ENCODE data around the gene PNPLA7.
"Not testable (repeated sequence)": the region's sequence is repeated elsewhere in the genome, so short reads cannot be mapped to it uniquely, and the experiment has no call there.

The PNPLA7 gene

DNA sequence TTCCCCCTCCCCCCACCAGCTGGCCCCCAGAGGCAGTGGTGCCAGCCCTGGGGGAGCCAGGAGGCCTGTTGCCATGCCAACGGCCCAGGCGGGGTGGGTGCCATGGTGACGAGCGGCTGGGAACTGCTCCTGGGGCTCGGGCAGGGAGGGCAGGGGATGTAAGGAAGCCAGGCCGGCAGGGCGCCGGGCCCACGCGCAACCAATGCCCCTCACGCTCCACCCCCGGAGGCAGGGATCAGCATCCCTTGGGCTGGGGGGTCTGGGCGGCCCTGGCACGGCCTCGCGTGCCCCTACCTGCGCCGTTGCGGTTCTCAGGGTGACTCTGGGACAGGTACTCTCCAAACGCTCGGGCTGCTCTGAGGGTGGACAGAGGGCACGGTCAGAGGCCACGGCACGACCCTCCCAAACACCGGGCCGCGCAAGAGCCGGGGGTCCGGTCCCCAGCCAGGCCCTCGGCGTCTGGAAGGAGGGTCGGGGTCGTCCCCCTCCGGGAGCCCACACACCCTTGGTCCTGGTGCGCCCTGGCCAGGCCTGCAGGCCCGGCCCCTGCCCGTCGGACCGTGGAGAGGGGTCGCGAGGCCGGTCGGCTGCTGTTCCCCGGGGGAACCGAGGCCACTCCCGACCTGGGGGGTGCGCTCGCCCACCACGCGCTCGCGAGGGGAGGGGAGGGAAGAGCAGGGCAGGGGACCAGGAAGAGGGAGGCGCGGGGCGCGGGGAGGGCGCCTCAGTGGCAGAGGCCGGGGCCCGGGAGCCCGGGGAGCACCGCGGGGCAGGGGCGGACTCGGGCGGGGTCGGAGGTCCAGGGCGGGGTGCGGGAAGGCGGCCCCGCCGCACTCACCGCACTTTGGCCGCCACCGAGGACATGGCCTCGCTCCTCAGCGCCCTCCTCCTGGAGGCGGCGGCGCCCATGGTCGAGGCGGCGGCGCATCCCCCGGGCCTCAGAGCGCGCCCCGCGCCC lies 91.7 kb downstream of the PNPLA7 start:
- DNase-seq = peak in 1 of 2 experiments; percentile 52

DNA sequence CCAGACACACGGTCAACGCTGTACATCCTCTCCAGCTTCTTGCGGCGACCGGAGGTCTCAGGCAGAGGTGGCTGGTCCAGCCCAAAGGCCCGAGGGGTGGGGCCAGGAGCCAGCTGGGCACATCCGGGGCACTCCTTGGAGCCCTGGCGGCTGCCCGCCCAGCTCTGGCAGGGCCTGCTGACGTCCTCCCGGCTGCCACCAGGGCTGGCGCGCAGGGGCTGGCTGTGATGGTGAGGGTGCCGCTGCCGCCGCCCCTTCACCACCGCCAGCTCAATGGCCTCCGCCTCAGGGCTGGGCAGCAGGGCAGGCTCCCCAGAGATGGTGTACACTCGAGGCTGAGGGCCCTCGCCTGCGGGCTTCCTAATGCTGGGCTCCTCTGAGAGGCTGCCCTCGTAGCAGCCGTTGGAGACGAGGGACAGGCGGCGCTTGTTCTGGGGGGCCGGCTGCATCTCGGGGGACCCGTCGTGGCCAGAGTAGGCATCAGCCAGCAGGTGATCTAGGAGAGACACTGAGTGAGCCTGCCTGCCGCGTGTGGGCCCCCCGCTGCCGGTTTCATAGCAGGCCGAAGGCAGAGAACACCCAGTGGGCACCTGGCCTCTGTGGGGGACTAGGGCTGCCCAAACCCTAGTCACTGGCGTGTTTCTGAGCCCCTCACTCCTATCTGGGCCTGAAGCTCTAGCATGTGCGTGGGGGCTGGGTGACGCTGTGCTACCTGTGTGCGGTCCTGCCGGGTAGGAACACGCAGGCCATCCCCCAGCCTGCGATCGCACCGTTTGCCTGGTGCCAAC lies 92.6 kb downstream of the PNPLA7 start:
- DNase-seq = no peak

DNA sequence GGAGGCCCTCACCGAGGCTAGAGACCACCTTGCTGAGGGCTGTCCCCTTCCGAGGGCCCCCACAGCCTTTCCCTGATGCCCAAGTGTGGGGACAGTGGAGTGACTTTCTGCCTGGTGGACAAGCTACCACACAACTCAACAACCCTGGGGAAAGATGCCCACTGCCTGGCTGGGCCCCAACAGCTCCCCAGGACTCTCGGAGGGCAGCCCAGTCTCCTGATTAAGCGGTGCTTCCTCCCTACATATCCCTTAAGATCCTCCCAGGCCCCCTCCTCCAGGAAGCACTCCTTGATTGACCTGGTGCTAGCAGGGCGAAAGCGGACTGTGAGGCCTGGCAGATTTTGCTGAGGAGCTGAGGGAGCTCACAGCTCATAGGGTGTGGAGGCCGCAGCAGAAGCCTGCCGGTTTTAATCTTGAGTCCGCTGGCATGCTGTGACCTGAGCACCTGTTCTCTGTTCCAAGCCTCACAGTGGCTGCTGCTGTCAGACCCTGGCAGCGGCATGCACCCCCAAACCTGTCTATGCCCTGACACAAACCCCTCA lies 93.3 kb downstream of the PNPLA7 start:
- DNase-seq = no peak

DNA sequence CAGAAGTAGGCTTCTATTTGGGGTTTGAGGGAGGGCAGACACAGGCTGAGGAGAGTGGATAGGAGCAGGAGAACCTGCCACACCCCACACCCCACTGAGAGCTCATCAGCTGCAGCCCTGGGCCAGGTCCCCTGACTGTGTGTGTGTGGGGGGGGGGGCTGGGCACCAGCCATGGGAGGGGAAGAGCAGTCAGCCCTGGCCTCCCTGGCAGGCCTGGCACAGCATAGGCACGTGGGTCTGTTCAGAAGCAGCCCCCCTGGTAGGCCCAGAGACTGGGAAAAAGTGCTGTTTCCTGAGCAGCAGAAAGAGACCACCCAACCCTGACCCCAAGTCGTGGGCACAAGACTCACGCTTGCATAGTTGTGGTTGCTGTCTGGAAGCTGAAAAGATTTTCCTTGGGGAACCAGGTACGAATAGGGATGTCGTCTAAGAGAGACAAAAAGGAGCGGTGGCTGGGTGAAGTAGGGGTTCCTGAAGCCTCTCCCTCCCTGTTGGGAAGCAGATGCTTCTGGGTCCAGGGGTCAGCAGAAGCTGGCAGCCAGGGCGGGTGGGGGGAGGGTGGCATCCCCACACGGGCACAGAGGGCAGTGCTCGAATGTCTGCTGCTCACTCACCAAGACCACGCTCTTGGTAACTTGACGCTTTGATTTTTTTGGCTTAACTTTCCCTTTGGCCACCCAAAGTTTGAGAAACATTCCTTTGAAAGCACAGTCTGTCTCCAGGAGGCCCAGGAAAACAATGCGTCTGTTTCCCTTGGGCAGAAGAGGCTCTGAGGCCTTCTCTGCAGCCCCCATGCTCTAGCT lies 93.9 kb downstream of the PNPLA7 start:
- no peak for DNase-seq

DNA sequence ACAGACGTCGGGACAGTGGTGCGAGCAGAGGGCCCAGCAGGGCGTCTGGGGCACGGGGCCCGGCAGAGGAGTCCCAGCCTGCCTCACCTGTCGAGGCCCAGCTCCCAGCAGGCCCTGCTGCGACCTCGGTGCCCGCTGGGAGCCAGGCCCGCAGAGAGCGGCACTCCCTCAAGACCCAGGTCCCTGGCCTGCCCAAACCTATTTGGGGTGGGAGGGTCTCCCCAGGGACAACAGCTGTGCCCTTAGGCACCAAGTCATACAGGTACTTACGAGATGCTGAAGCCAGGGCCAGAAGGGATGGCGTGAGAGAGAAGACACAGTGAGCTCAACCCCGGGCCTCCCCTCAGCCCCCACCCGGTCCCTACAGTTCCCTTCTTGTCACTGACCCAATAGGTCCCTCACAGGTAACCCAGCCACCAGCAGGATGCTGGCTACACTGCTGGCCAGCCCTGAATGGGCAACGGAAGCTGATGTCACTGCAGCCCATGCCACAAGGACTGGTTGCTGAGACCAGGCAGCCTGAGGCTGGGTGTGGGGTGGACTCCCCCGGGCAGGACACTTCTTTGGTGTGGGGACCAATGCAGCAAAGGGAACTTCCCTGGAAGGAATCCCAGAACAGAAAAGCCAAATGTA lies 94.7 kb downstream of the PNPLA7 start:
- DNase-seq = no peak

DNA sequence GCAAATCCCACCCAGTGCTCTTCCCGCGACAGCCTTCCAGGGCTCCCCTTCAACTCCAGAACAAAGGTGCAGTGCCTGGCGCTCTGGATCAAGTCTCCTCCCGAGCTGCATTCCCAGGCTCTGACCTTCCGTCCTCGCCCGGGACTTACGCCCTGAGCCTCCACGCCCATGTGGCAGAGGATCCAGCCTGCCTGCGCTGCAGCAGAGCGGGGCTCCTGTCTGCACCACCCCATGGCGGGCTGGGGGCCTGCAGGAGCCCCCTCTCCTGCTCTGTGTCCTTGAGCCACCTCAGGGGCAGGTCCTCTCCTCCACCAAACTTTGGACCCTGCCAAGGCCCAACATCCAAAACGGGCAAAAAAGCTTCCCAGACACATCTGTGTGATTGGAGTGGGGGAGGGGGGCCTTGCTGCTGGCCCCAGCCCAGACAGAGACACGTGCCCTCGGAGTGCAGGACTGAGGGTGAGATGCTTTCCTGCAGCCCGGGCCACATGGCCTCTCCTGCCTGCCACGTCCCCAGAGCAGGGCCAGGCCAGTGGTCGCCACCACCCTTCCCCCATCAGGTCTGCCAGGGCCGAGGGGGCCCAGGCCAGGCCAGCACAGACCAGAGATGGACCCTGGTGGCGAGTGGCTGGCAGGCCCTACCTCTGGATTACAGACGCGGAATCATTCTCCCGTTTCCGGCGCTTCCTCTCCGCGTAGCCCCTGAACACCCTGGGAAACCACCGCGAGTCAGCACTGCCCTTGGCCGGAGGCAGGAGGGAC lies 95.4 kb downstream of the PNPLA7 start:
- DNase-seq = no peak

DNA sequence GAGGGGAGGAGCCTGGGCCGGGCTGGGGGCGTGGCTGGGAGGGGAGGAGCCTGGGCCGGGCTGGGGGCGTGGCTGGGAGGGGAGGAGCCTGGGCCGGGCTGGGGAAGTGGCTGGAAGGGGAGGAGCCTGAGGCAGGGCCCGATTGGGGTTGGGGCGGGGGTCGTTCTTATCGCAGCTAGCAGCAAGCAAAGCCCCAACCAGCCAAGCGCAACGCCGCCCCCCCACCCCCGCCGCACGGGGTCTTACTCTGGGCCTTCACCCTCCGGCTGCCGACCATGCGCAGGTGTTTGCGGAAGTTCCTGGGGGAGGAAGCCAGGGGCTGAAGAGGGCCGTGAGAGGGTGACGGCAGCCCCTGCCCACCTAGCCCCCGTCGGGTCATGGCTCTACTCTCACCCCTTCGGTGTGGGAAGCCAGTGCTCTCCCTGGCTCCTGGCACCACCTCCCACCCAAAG lies 96.0 kb downstream of the PNPLA7 start:
- no peak for DNase-seq

DNA sequence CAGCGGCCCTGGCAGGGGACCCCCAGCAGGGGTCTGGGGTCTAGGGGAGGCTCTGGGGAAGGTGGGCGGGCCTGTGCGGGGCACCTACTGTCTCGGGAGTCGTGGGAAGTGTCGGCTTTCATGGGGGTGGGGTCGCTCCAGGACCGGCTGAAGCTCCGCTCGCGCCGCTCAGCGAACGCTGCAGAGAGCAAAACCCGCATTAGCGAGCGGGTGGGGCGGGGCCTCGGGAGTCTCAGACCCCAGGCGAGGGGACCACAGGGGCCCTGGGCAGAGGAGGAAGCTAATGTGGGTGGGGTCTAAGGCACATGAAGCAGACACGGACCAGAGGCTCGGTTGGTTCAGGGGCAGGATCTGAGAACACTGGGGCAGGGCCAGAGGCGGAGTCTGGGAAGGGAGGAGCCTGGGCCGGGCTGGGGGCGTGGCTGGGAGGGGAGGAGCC lies 96.5 kb downstream of the PNPLA7 start:
- peak in 1 of 2 experiments; percentile 21 for DNase-seq

DNA sequence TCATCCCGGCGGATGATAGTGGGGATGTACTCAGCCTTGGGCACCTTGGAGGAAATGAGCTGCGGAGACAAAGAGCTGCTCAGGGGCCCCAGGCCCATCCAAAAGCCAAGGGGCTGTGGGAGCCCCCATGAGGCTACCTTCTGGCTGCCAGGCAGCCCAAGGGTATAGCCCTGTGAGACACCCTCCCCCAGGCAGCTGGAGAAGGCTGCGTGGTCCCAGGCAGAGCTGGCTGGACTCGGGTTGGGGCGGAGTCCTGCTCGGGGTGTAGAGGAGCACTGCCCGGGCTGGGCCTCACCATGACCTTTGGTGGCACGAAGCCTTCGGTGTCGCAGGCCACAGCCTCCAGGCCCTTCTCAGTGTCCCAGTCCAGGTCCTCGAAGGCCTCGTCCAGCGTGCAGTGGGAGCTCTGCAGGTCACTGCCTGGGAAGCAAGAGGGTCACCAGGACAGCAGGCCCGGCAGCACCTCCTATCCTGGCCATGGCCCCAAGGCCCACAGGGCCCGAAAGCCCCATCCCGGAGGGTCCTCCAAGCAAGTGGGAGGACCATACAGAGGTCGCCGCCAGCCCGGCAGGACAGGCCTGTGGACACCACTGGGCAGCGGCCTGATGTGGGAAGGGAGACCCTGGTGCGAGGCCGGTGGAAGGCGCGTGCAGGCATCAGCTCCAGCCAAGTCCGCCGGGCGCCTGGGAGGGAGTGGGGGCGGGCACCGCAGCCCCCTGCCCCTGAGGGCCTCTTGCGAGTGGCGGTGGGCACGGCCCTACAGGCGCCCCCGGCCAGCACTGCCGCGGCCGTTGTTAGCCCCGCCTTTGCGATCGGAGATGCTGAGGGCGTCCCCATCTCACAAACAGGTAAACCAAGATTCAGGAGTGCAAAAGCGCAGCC lies 97.2 kb downstream of the PNPLA7 start:
- DNase-seq = no peak

DNA sequence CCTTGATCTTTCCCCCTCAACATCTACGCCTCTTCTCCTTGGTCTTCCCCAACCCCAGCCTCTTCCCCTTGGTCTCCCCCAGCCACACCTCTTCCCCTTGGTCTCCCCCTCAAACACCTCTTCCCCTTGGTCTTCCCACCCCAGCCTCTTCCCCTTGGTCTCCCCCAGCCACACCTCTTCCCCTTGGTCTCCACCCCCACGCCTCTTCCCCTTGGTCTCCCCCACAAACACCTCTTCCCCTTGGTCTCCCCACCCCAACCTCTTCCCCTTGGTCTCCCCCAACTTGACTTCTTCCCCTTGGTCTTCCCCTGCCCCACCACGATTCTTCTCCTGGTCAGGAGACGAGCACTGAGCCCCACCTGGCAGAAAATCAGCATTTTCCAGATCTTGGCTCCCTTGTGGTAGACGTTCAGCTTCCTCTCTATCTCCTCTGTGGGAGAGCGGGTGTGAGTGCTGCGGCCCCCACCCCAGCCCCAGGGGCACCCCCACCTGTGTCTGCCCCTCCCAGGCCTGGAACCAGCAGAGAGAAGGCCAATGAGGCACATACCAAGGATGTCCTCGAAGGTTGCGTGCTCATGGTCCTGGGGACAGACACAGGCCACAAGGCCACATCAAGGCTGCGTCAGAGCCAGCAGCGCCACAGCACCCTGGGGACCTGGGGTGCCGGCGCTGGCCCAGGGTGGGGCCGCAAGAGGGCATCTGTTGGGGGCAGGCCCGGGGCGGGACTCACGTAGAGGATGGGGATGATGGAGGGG lies 98.0 kb downstream of the PNPLA7 start:
- no peak for DNase-seq

DNA sequence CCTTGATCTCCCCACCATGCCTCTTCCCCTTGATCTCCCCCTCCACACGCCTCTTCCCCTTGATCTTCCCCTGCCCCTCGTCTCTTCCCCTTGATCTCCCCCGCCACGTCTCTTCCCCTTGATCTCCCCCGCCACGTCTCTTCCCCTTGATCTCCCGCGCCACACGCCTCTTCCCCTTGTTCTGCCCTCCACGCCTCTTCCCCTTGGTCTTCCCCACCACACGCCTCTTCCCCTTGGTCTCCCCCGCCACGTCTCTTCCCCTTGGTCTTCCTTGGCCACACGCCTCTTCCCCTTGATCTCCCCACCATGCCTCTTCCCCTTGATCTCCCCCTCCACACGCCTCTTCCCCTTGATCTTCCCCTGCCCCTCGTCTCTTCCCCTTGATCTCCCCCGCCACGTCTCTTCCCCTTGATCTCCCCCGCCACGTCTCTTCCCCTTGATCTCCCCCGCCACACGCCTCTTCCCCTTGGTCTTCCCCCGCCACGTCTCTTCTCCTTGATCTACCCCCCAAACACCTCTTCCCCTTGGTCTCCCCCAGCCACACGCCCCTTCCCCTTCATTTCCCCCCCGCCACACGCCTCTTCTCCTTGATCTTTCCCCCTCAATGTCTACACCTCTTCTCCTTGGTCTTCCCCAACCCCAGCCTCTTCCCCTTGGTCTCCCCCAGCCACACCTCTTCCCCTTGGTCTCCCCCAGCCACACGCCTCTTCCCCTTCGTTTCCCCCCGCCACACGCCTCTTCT lies 98.8 kb downstream of the PNPLA7 start:
- not testable (repeated sequence) for DNase-seq

DNA sequence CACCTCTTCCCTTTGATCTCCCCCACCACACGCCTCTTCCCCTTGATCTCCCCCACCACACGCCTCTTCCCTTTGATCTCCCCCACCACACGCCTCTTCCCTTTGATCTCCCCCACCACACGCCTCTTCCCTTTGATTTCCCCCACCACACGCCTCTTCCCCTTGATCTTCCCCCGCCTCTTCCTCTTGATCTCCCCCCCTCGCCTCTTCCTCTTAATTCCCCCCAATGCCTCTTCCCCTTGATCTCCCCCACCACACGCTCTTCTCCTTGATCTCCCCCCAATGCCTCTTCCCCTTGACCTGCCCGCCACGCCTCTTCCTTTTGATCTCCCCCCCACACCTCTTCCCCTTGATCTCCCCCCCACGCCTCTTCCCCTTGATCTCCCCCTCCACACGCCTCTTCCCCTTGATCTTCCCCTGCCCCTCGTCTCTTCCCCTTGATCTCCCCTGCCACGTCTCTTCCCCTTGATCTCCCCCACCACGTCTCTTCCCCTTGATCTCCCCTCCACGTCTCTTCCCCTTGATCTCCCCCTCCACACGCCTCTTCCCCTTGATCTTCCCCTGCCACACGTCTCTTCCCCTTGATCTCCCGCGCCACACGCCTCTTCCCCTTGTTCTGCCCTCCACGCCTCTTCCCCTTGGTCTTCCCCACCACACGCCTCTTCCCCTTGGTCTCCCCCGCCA lies 99.5 kb downstream of the PNPLA7 start:
- not testable (repeated sequence) for DNase-seq

DNA sequence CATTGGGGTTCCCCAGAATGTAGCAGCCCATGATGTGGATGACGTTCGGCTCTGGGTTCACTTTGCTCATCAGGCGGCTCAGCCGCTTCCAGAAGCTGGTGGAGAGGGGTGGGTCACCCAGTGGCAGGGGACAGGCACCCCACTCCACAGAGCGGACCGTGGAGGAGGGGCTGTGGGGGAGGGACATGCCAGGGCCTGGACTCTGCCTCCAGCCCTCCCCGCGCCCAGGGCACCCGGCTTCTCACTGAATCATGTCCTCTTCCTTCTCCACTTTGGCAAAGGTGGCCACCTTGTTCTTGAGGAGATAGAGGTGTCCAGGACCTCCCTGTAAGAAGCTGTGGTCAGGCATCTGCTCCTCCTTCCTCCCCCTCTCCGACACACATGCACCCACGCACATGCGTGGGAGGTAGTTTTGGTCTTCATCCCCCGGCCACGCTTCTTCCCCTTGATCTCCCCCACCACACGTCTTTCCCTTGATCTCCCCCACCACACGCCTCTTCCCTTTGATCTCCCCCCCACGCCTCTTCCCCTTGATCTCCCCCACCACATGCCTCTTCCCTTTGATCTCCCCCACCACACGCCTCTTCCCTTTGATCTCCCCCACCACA lies 100.2 kb downstream of the PNPLA7 start:
- DNase-seq = no peak

DNA sequence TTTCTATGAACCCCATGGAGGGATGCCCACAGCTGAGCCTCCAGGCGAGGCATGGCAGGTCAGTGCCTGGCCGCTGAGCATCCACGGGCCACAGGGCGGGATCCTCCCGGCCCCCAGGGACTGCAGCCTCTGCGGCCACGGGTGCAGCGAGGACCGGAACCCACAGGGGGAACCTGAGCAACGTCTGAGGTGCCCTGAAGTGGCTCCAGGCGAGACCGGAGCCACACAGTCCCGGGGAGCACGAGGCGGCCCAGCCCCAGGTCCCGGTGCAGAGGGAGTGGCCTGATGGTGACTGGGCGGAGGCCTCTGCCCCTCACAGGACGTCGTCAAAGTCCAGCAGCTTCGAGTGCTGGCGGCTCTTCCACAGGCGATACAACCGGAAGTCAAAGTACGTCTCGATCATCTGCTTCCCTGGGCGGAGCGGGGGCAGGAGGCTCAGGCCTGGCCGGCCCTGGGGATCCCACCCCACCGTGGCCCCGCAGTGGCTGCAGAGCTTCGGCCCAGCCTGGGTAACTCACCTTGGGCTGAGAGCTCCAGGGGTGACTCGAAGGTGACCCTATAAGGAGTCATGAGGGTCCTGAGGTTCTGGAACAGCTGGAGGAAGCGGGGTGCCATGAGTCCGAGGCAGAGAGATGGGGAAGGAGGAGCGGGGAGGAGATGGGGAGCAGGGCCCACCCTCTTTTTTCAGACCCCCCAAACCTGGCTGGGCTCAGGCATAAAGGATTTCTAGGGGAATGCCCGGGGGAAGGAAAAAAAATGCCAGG lies 100.9 kb downstream of the PNPLA7 start:
- DNase-seq = no peak

DNA sequence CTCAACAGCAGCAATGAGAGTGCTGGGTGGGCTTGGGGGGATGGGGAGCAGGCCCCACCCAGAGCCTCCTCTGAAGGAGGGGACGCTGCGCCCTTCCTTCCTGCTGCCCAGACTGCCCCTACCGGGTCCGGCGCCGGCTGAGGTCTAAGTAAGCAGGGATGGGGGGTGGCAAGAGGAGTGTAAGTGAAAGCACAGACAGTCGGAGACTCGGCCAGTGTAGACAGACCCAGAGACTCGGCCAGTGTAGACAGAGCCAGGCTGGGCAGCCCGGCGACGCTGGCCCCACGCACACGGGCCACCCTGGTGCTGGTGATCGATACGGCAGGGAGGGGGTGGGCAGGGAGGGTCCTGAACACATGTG lies 101.6 kb downstream of the PNPLA7 start:
- no peak for DNase-seq

DNA sequence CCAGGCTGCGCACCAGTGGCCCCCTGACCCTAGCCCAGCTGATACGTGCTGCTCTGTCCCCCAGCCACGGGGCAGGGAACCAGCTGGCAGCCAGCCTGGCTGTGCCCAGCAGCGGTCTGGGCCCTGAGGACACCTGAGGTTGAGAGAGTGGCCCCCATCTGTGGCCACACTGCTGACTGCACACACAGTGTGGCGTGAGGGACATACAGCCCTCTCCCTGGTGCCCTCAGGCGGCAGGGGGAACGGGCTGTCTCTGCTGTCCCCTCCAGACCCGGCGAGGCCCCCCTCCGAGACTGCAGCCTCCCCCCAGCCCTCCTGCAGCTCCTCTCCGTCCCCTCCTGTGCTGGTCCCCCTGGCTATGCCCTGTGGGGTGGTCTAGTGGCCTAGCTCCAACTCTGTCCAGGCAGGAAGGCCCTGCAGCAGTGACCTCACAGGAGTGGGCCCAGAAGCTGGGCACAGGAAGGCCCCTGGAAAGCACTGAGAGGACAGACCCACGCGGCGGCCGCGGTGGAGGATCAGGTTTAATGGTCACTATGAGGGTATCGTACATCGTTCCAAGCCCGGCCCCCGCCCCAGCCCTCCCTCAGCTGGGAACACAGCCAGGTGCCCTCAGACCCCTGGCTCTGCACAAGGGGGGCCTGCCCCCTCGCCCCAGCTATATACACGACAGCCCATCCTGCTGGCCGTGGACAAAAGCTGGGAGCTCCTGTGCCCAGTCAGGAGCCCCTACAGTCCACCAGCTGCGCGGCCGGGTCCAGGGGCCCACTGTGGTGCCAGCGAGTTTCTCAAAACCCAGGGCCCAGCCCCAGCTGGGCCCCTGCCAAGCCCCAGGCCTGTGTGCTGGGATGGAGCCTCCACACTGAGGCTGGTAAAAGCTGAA lies 102.2 kb downstream of the PNPLA7 start:
- no peak for DNase-seq

Data from NCI-H1930 (cell line).